ENCODE data around the gene KNTC1.
"Not testable (repeated sequence)": the region's sequence is repeated elsewhere in the genome, so short reads cannot be mapped to it uniquely, and the experiment has no call there.

KNTC1 gene

DNA sequence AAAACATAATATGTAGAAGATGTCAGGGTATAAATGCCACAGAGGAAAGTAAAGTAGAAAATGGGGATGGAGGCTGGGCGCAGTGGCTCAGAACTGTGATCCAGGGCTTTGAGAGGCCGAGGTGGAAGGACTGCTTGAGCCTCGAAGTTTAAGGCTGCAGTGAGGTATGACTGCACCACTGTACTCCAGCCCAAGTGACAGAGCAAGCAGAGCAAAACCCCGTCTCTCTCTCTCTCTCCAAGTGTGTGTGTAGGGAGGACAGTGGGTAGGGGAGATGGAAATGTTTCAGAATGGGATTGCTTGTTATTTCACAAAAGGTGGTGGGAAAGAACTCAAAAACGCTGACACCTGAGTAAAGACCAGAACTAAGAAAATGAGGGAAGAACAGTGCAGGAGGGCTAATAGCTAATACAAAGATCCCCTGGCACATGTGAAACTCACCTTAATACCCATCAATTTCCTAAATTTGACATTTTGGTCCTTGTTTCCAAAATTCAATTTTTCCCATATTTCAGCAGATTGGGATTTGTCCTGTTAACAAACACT is 20.6 kb upstream of the KNTC1 start:
- no peak overlapping the region for H2AFZ ChIP-seq (ENCODE audit: low read length)
- H4K20me1 ChIP-seq (ENCODE audit: insufficient read depth, low read length, poor library complexity, severe bottlenecking) = peaks cover 25% of the 10 kb centered on the region
- TF ChIP-seq EZH2phosphoT487 (IDR thresholded peaks at IDR 0.05; ENCODE audit: borderline replicate concordance) = no peak
- TF ChIP-seq, protein P1, sequence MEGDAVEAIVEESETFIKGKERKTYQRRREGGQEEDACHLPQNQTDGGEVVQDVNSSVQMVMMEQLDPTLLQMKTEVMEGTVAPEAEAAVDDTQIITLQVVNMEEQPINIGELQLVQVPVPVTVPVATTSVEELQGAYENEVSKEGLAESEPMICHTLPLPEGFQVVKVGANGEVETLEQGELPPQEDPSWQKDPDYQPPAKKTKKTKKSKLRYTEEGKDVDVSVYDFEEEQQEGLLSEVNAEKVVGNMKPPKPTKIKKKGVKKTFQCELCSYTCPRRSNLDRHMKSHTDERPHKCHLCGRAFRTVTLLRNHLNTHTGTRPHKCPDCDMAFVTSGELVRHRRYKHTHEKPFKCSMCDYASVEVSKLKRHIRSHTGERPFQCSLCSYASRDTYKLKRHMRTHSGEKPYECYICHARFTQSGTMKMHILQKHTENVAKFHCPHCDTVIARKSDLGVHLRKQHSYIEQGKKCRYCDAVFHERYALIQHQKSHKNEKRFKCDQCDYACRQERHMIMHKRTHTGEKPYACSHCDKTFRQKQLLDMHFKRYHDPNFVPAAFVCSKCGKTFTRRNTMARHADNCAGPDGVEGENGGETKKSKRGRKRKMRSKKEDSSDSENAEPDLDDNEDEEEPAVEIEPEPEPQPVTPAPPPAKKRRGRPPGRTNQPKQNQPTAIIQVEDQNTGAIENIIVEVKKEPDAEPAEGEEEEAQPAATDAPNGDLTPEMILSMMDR (conservative IDR thresholded peaks at IDR 0.05; ENCODE audit: low read length) = no peak
- H3K36me3 ChIP-seq (ENCODE audit: insufficient read depth, low read length) = peaks cover 85% of the 10 kb centered on the region
- H3K79me2 ChIP-seq (ENCODE audit: insufficient read depth, low read length) = peaks cover 35% of the 10 kb centered on the region
- H3K9ac ChIP-seq (ENCODE audit: low read depth, low read length, poor library complexity, severe bottlenecking) = no peak overlapping the region
- H3F3A ChIP-seq (ENCODE audit: low read depth) = peaks cover 10% of the 10 kb centered on the region; the same call in 1 of the 2 replicates
- H3K9me3 ChIP-seq (ENCODE audit: insufficient read depth, low read depth, low read length) = no peaks in the 10 kb centered on the region
- H3K4me1 ChIP-seq (ENCODE audit: insufficient read depth, low read length, poor library complexity, severe bottlenecking) = peaks cover 1% of the 10 kb centered on the region
- H3K4me2 ChIP-seq (ENCODE audit: low read depth, low read length, poor library complexity, severe bottlenecking) = no peak overlapping the region
- no peak overlapping the region for H3K4me3 ChIP-seq (ENCODE audit: low read length, poor library complexity, severe bottlenecking)
- H3K9me2 ChIP-seq (replicated peaks; ENCODE audit: low read depth, low read length) = no peaks in the 10 kb centered on the region
- H3K27me3 ChIP-seq (ENCODE audit: insufficient read depth, low read length, poor library complexity, severe bottlenecking) = no peaks in the 10 kb centered on the region

DNA sequence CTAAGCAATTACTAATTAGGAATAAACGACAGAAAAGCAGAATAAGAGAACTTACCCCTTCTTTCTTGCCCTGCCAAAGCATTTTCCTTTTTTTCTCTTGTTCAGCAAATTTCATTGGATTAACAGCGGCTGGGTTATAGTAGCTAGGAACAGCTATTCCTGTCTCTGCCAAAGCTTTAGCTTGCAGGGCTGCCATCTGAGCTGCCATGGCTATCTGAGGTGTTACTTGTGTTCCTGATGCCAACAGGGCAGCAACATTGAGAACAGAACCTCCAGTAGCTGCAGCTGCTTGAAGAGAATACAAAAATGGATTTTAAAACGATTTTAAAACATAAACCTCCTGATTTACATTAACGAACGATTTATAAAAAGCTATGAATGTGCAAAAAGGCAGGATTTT is 18.9 kb upstream of the KNTC1 start:
- Histone ChIP-seq H3K4me3 (ENCODE audit: low read length, poor library complexity, severe bottlenecking) (no peak overlapping the region), H3K79me2 (ENCODE audit: insufficient read depth, low read length) (peaks cover 50% of the 10 kb centered on the region), H3K9me3 (ENCODE audit: insufficient read depth, low read depth, low read length) (no peaks in the 10 kb centered on the region), H3K27me3 (ENCODE audit: insufficient read depth, low read length, poor library complexity, severe bottlenecking) (no peaks in the 10 kb centered on the region), H2AFZ (ENCODE audit: low read length) (no peak overlapping the region), H3K36me3 (ENCODE audit: insufficient read depth, low read length) (peaks cover 99% of the 10 kb centered on the region), H4K20me1 (ENCODE audit: insufficient read depth, low read length, poor library complexity, severe bottlenecking) (peaks cover 37% of the 10 kb centered on the region), H3K4me1 (ENCODE audit: insufficient read depth, low read length, poor library complexity, severe bottlenecking) (no peaks in the 10 kb centered on the region), H3K9me2 (replicated peaks; ENCODE audit: low read depth, low read length) (no peaks in the 10 kb centered on the region), H3K4me2 (ENCODE audit: low read depth, low read length, poor library complexity, severe bottlenecking) (no peak overlapping the region), H3F3A (ENCODE audit: low read depth) (peaks cover 10% of the 10 kb centered on the region; the same call in 1 of the 2 replicates), H3K9ac (ENCODE audit: low read depth, low read length, poor library complexity, severe bottlenecking) (no peak overlapping the region)
- TF ChIP-seq, protein P1 (conservative IDR thresholded peaks at IDR 0.05; ENCODE audit: low read length) = no peak
- no peak for TF ChIP-seq EZH2phosphoT487 (IDR thresholded peaks at IDR 0.05; ENCODE audit: borderline replicate concordance)

DNA sequence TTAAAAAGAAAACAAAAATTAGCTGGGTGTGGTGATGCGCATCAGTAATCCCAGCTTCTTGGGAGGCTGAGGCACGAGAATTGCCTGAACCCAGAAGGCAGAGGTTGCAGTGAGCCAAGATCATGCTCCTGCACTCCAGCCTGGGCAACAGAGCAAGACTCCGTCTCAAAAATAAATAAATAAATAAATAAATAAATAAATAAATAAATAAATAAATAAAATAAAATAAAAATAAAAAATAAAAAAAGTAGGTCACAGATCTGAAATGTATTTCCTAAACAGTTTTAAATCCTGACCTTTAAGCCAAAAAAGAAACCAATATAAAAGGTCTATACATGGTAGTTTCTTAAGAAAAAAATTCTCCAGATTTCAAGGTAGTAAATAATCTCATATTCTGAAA is 14.0 kb upstream of the KNTC1 start:
- H2AFZ ChIP-seq (ENCODE audit: low read length); H3K4me2 ChIP-seq (ENCODE audit: low read depth, low read length, poor library complexity, severe bottlenecking); H3K9me2 ChIP-seq (replicated peaks; ENCODE audit: low read depth, low read length); H3K4me3 ChIP-seq (ENCODE audit: low read length, poor library complexity, severe bottlenecking); H3K27me3 ChIP-seq (ENCODE audit: insufficient read depth, low read length, poor library complexity, severe bottlenecking); H3K4me1 ChIP-seq (ENCODE audit: insufficient read depth, low read length, poor library complexity, severe bottlenecking); H3F3A ChIP-seq (ENCODE audit: low read depth); H3K9me3 ChIP-seq (ENCODE audit: insufficient read depth, low read depth, low read length); H3K9ac ChIP-seq (ENCODE audit: low read depth, low read length, poor library complexity, severe bottlenecking): not testable (repeated sequence)
- H3K79me2 ChIP-seq (ENCODE audit: insufficient read depth, low read length) = peaks cover 90% of the 10 kb centered on the region
- H3K36me3 ChIP-seq (ENCODE audit: insufficient read depth, low read length) = peaks cover 98% of the 10 kb centered on the region
- H4K20me1 ChIP-seq (ENCODE audit: insufficient read depth, low read length, poor library complexity, severe bottlenecking) = peaks cover 70% of the 10 kb centered on the region

DNA sequence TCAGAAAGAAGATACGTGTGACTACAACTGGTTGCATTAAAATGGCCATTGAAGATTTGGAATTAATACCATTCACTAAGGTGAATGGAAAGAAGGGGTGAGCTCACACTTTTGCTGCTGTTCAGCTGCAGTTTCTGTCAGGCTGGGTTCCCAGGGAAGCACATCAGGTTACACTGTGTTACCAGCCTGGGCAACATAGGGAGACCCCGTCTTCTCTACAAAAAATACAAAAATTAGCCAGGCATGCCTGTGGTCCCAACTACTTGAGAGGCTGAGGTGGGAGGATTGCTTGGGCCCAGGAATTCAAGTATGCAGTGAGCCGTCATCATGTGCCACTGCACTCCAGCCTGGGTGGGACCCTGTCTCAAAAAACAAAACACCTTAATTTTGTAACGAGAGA is 13.4 kb upstream of the KNTC1 start:
- H3F3A ChIP-seq (ENCODE audit: low read depth) = no peaks in the 10 kb centered on the region
- H3K27me3 ChIP-seq (ENCODE audit: insufficient read depth, low read length, poor library complexity, severe bottlenecking) = no peaks in the 10 kb centered on the region
- H3K9ac ChIP-seq (ENCODE audit: low read depth, low read length, poor library complexity, severe bottlenecking) = no peak overlapping the region
- no peak overlapping the region for H3K4me3 ChIP-seq (ENCODE audit: low read length, poor library complexity, severe bottlenecking)
- H3K4me2 ChIP-seq (ENCODE audit: low read depth, low read length, poor library complexity, severe bottlenecking) = no peak overlapping the region
- no peak overlapping the region for H2AFZ ChIP-seq (ENCODE audit: low read length)
- H3K4me1 ChIP-seq (ENCODE audit: insufficient read depth, low read length, poor library complexity, severe bottlenecking) = peaks cover 2% of the 10 kb centered on the region
- peaks cover 68% of the 10 kb centered on the region for H4K20me1 ChIP-seq (ENCODE audit: insufficient read depth, low read length, poor library complexity, severe bottlenecking)
- TF ChIP-seq, protein P1 (conservative IDR thresholded peaks at IDR 0.05; ENCODE audit: low read length) = no peak
- no peak for TF ChIP-seq EZH2phosphoT487 (IDR thresholded peaks at IDR 0.05; ENCODE audit: borderline replicate concordance)
- H3K36me3 ChIP-seq (ENCODE audit: insufficient read depth, low read length) = peaks cover 98% of the 10 kb centered on the region
- peaks cover 90% of the 10 kb centered on the region for H3K79me2 ChIP-seq (ENCODE audit: insufficient read depth, low read length)
- no peaks in the 10 kb centered on the region for H3K9me2 ChIP-seq (replicated peaks; ENCODE audit: low read depth, low read length)
- no peaks in the 10 kb centered on the region for H3K9me3 ChIP-seq (ENCODE audit: insufficient read depth, low read depth, low read length)
